NCI-H2081 (cell line): ENCODE results near the gene METRNL.

ENCODE experiments used
- DNase-seq, 2 experiments: peaks; one replicate each; lab custom pipeline; 2025; lab: John Stamatoyannopoulos, UW

METRNL gene

GRCh38 chr17:83080858-83081683 is 1.7 kb downstream of the METRNL start:
- DNase-seq: no peak

DNA sequence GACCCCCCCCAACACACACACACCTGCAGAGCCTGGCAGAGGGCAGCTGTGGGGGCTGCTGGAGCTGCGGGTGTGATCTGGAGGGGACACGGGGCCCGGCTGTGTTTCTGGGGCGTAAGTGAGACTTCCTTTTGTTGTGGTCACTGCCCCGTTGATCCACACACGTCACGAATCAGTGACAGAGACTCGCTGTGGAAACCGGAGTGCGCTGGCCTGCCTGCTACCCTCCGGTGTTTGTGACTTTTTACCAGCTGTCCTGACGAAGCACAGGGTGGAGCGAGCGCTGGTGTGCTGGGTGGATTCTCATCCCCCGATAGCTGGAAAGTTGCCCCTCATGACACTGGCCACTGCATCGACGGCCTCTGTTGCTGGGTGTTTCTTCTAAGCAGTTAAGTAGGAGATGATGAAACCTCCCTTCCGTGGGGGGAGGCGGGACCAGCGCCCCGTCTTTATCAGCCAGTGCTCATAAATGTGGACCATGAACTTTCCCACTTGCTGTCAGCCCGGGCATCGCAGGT is 2.3 kb downstream of the METRNL start:
- no peak for DNase-seq

- no peak for DNase-seq
Observed at GRCh38 chr17:83082424-83082823, 3.0 kb downstream of the METRNL start.

DNA sequence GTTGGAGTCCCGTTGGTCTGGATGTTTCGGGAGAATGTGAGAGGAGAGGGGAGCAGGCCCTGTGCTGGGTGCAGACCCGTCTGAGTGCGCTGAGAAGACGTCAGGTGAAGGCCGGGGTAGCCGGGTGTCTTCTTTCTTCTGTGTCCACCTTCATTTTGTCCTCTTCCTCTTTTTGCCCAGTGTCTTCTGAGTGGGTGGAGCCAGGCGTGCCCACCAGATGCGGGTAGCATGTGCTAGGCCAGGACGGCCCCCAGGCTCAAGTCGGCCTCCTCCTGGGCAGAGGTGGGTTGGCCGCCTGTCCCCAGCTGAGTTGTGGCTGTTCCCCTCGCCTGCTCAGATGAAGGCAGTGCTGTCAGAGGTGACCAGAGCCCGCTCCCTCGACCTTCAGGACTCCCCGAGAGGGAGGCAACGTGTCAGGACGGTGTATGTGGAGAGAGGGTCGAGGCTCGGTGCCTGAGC is 3.5 kb downstream of the METRNL start:
- DNase-seq: no peak

DNA sequence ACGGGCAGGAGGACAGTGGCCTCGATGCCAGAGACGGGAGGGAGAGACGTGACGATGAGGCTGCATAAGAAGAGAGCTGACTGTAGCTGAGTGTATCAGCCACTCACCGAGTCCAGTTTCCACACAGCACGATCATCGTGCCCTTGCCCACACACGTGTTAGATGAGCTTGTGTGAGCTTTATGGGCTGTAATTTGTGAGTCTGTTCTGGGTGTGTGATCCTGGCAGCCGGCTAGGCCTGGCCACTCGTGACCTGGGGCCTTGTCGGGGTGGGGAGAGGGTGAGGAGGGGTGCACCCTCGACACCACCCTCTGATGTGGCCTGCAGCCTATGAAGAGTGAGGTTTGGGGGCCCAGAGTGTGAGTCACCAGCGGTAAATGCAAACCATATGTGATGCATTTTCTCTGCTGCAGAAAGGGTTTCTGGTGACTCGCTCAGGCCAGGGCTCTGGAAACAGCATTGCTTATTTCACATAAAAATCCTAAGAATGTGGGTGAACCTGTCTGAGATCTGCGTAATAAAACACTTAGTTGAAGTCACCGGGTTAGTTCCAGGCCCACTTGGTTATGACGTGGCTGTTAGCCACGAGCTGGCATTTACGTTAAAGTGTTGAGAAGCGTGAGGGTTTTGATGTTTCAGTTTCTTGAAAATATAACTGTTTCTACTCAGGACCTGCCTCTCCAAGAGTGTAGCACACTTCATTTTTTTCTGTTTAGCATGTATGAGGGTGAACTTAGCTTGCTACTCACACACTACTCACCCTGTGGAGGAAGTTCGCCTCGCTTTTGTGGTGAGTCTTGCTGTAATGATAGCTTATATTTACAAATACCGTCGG is 4.2 kb downstream of the METRNL start:
- no peak for DNase-seq

- no peak for DNase-seq
Observed at GRCh38 chr17:83084214-83084613, 4.8 kb downstream of the METRNL start.

GRCh38 chr17:83084621-83085056 is 5.2 kb downstream of the METRNL start:
- no peak for DNase-seq

GRCh38 chr17:83085103-83085502 is 5.7 kb downstream of the METRNL start:
- DNase-seq: no peak

DNA sequence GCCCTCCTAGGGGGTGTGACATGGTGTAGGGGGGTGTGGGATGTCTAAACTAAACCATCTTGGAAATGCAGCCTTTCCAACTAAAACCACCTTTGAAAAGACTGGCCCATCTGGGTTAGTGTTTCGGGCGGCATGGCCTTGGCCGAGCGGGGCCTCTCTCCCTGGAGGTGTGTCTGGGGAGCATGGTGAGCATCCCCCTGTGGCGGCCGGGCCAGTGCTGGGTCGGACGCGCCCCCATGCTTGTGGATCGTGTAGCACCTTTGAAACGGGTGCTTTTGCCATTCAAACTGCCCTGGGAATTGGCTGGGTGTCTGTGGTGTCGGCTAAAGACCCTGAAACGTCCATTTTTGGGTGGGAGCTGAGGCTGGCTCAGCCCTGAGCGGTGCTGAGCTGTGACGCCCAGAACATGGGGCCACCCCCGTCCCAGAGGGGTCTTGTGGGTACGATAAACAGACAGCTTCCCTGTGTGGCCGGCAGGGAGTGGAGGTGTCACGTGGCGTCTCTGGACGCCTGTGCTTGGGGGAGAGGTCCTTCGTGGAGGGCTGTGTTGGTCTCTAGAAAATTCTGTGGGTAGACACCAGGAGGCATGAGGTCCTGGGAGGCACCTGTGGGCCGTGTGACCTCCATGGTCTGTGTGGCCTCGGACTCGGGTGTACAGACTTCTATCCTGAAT is 6.3 kb downstream of the METRNL start:
- no peak for DNase-seq

DNA sequence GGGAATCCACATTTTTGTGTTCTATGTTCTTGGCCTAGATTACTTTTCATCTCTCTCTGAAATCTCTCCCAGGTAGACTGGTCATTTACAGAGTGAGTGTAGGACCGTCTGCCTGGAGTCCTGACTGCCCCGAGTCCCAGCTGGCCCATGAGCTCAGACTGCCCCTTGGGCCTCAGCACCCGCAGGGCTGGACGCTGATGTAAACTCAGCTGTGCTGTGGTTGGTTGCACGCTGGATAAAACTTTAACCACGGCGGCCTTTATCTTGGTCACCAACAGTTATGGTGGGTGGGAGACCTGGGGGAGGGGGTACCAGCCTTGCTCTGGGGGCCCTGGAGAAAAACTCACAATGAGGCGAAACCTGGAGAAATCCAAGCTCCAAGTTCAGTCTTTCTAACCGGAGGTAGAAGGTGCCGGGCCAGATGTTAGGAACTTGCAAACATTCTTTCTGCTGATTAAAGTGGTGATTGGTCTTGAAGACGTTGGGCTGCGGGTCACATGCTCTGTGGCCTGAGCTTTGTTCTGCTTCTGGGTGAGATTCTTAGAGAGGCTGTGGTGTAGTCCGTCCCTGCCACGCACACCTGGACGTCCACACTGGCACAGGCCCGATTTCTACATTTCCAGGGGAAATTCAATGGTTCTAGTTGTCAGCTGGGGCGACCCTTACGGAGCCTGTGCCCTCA is 6.9 kb downstream of the METRNL start:
- no peak for DNase-seq

- DNase-seq: no peak
Observed at GRCh38 chr17:83086907-83087787, 7.7 kb downstream of the METRNL start.

DNA sequence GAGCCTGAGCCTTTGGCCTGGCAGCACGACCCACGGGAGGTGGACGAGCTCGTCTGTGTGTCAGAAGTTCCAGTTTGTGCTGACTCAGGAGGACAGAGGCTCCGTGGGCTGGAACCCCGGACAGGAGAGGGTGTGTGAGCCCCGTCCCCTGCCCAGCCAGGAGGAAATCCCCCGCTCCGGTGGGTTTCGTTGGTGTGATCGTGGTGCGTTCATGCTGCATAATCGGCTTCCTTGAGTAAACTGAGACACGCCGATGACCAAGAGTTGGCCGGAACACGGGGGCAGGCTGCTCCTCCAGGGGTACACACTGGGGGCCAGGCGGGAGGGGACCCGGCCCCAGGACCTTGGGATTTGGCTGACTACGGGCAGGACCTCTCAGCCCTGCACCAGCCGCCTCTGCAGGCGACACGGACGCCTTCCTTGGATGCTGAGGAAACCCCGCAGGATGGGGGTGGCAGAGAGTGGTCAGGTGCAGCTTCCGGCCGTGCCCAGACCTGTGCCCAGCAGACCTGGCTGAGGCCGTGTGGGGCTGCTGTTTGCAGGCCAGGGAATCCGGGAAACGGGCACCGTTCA is 8.5 kb downstream of the METRNL start:
- no peak for DNase-seq

GRCh38 chr17:83088451-83088850 is 9.0 kb downstream of the METRNL start:
- no peak for DNase-seq

DNA sequence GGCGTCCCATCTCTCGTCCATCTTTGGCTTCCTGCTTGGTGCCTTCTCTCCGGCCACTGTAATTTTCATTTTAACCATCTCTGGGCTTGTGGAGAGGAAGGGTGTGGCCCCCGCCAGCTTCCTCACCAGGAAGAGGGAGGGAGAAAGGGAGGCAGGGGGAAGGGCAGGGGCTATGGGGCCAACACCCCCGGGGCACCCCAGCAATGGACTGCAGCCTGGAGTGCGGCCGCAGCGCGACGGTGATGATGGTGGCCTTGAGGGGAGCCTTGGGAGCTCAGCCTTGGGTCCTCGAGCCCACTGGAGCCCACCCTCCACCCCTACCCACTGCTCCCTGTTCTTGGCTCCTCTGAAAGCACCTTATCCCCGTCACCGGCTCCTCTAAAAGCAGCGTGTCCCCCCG is 9.5 kb downstream of the METRNL start:
- DNase-seq: no peak

- no peak for DNase-seq
Observed at GRCh38 chr17:83089328-83090132, 10.1 kb downstream of the METRNL start.

DNA sequence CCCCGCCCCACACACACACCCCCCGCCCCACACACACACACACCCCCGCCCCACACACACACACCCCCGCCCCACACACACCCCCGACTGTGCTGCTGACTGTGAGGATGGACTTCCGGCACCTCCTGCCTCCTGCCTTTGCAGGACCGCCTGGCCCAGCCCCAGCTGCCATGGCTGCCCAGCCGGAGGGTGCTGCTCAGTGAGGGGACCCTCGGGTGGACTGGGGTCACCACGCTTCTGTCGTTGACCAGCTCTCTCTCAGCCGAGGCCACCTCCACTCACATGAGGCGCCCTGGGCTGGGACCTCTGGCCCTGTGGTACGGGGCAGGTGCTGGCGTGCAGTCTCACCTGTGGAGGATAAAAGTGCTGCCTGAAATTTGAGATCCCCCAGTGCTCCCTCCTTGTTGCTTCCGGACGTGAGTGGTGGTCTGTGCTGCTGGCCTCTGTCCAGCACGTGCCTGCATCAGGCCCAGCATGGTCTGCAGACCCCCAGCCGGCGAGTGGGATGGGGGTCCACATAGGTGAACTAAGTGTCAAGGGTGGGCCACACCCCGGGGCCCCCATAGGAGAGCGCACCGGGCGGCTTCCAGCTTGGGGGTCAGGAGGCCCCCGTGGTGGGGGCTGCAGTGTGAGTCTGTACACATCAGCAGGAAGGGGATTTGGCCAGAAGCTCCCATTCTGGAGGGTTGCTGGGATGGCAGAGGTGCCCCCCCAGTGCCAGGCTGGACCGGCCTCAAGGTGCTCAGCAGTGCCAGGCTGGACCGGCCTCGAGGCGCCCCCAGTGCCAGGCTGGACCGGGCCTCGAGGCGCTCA is 11.2 kb downstream of the METRNL start:
- no peak for DNase-seq

DNA sequence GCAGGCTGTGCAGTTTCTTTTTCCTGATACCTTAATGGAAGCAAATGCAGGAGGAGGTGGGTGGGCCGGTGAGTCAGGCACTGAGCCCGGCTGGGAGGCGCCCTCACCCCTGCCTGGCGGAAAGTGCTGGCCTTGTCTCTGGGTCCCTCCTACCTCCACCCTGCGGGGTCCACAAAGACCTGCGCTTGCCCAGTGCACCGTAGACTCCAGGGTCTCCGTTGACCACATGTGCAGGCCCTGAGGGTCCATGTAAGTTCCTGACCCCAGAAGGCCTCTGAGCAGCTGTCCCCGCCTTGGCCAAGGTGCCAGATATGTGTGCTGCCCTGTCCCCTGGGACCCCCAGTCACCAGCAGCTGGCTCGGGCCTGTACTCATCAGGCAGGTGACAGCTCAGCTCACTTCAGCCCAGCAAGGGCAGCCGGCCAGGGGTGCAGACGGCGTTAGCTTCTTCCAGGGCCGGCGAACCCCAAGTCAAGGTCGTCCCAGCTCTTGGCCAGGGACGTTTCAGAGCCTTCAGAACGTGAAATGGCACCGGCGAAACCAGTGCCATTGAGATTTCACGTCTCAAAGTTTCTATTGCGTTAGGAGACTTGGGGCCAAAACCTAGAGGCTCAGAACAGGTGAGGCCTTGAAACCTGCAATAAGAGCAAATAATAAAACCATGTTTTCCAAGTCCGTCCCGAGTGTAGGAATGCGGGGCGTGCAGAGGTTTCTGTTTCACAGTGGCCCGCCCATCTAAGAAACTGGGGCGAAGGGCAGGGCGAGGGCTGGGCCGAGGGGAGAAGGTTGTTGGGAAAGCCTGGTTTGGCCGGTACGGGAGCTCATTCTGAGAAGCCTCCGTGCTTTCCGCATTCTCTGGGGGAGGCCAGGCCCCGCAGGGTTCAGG is 12.1 kb downstream of the METRNL start:
- no peak for DNase-seq

GRCh38 chr17:83092186-83092585 is 12.8 kb downstream of the METRNL start:
- no peak for DNase-seq
